HepG2 (cell line): Measurements from ENCODE around the gene CRYM. TPM values are rescaled to one million over a fixed set of nuclear protein-coding genes. Genes with fewer than 3 reads are reported as not detected.

ENCODE experiments used
- ARID3A ChIP-seq: IDR thresholded peaks from 2 replicates; pipeline ENCODE4 v1.6.1; 2012; ENCODE audit warnings: low read depth, low read length, improper control_type of control experiment
- ARNT ChIP-seq: fragments of 450-650 bp; IDR thresholded peaks from 2 replicates; pipeline ENCODE4 v1.6.1; 2017
- BCLAF1 ChIP-seq: fragments of 450-650 bp; IDR thresholded peaks from 2 replicates; pipeline ENCODE4 v1.6.1; 2017; ENCODE audit warnings: mild to moderate bottlenecking
- DNMT3B ChIP-seq: conservative IDR thresholded peaks from 2 replicates; pipeline ENCODE4 v1.6.1; 2016; ENCODE audit warnings: missing biosample characterization, control low read depth
- ERF ChIP-seq: IDR thresholded peaks from 2 replicates; pipeline ENCODE4 v1.6.1; 2018; ENCODE audit warnings: missing biosample characterization, missing genetic modification reagents
- FOXM1 ChIP-seq: sonication (generic); formaldehyde crosslinking; IDR thresholded peaks from 2 replicates; pipeline ENCODE4 v1.5.0; 2020; ENCODE audit warnings: missing genetic modification reagents
- IRF9 ChIP-seq: sonication (generic); formaldehyde crosslinking; IDR thresholded peaks from 2 replicates; pipeline ENCODE4 v1.8.0; 2022; ENCODE audit warnings: missing genetic modification reagents, mild to moderate bottlenecking, borderline replicate concordance
- MED8 ChIP-seq: sonication (generic); formaldehyde crosslinking; IDR thresholded peaks from 2 replicates; pipeline ENCODE4 v1.8.1; 2023; ENCODE audit warnings: mild to moderate bottlenecking, missing genetic modification reagents; ENCODE audit not compliant: insufficient replicate concordance
- MXD4 ChIP-seq: IDR thresholded peaks from 2 replicates; pipeline ENCODE4 v1.6.1; 2016; ENCODE audit warnings: mild to moderate bottlenecking, missing biosample characterization, missing genetic modification reagents
- NR0B2 ChIP-seq: sonication (generic); formaldehyde crosslinking; IDR thresholded peaks from 2 replicates; pipeline ENCODE4 v1.4.0; 2020; ENCODE audit warnings: mild to moderate bottlenecking, missing genetic modification reagents
- PRDM15 ChIP-seq: sonication (generic); formaldehyde crosslinking; IDR thresholded peaks from 2 replicates; pipeline ENCODE4 v1.4.0; 2020; ENCODE audit warnings: missing genetic modification reagents
- PREB ChIP-seq: sonication (generic); formaldehyde crosslinking; IDR thresholded peaks from 2 replicates; pipeline ENCODE4 v1.4.0; 2020; ENCODE audit warnings: missing genetic modification reagents
- ZBTB7A ChIP-seq: sonication (generic); formaldehyde crosslinking; IDR thresholded peaks from 2 replicates; pipeline ENCODE4 v1.8.0; 2022; ENCODE audit warnings: mild to moderate bottlenecking, missing genetic modification reagents
- ZC3H13 ChIP-seq: sonication (generic); formaldehyde crosslinking; IDR thresholded peaks from 2 replicates; pipeline ENCODE4 v1.8.1; 2023; ENCODE audit warnings: mild to moderate bottlenecking, missing genetic modification reagents, moderate library complexity
- ZNF18 ChIP-seq: sonication (generic); formaldehyde crosslinking; IDR thresholded peaks from 2 replicates; pipeline ENCODE4 v1.8.0; 2022; ENCODE audit warnings: mild to moderate bottlenecking, missing genetic modification reagents; ENCODE audit not compliant: insufficient replicate concordance
- ZNF207 ChIP-seq: fragments of 450-650 bp; IDR thresholded peaks from 2 replicates; pipeline ENCODE4 v1.6.1; 2016; ENCODE audit warnings: antibody characterized with exemption, borderline replicate concordance
- ZNF441 ChIP-seq: sonication (generic); formaldehyde crosslinking; IDR thresholded peaks from 2 replicates; pipeline ENCODE4 v1.7.0; 2021; ENCODE audit warnings: missing genetic modification reagents, borderline replicate concordance
- ZNF883 ChIP-seq: sonication (generic); formaldehyde crosslinking; IDR thresholded peaks from 2 replicates; pipeline ENCODE4 v1.5.1; 2020; ENCODE audit warnings: mild to moderate bottlenecking, missing genetic modification reagents; ENCODE audit errors: not compliant biosample characterization
- polyA plus RNA-seq, 8 experiments: library from polyadenylated mRNA; depleted of rRNA in 3 of 8; stranded (reverse) in 7 of 8; unstranded in 1 of 8; fragments of >200 nt; fragmentation: Illumina TruSeq in 4 of 8; extraction: Trizol in 4 of 8; gene quantifications; 2 replicates each; pipeline versions ENCODE4 v1.2.1 to v1.2.3, GENCODE V29; 2011 to 2016; ENCODE audit warnings: low read depth in 4 of 8, missing spikeins in 1 of 8, mixed read lengths in 1 of 8; ENCODE audit not compliant: insufficient read depth in 1 of 8
- total RNA-seq, 5 experiments: library from RNA; depleted of rRNA; stranded (reverse); fragments of >200 nt; fragmentation: Illumina TruSeq; extraction: Trizol; gene quantifications; 2 replicates each; pipeline ENCODE4 v1.2.3, GENCODE V29; 2016; ENCODE audit warnings: low read depth in 1 of 5

The CRYM gene
- total and polyA plus RNA-seq, 2 of the 13 experiments (the other 11 are each of a cell fraction or from before 2014, with no cell fraction given): 1.9 to 2.2 TPM

GRCh38 chr16:21326459-21326858, 48.4 kb upstream of the CRYM start (continued):
- no peak for TF ChIP-seq ZBTB7A (CRISPR knock-in tag)
- no peak for TF ChIP-seq FOXM1 (CRISPR knock-in tag)
- TF ChIP-seq ZC3H13 (CRISPR knock-in tag): no peak
- TF ChIP-seq MED8 (CRISPR knock-in tag): no peak
- TF ChIP-seq ERF (CRISPR knock-in tag): peak; percentile 22; the same call in 1 of the 2 replicates
- TF ChIP-seq ZNF18 (CRISPR knock-in tag): no peak
- TF ChIP-seq PREB: no peak
- no peak for TF ChIP-seq NR0B2 (CRISPR knock-in tag)
- TF ChIP-seq ARID3A: peak; percentile 70; the same call in 1 of the 2 replicates
- TF ChIP-seq BCLAF1: no peak
- TF ChIP-seq ZNF207: no peak
- no peak for TF ChIP-seq MXD4
- no peak for TF ChIP-seq IRF9 (CRISPR knock-in tag)
- no peak for TF ChIP-seq ZNF883 (CRISPR knock-in tag)
- TF ChIP-seq ZNF441: no peak
- TF ChIP-seq DNMT3B (CRISPR knock-in tag): no peak
- TF ChIP-seq ARNT: no peak
- no peak for TF ChIP-seq PRDM15 (CRISPR knock-in tag)
